ENCODE data around the gene DDA1. TPM values are rescaled to one million over a fixed set of nuclear protein-coding genes. Genes with fewer than 3 reads are reported as not detected.
"Not testable (repeated sequence)": the region's sequence is repeated elsewhere in the genome, so short reads cannot be mapped to it uniquely, and the experiment has no call there.

Gene DDA1
- polyA plus RNA-seq, 4 donors = 30.1 to 43.6 (median 36.5) TPM

DNA sequence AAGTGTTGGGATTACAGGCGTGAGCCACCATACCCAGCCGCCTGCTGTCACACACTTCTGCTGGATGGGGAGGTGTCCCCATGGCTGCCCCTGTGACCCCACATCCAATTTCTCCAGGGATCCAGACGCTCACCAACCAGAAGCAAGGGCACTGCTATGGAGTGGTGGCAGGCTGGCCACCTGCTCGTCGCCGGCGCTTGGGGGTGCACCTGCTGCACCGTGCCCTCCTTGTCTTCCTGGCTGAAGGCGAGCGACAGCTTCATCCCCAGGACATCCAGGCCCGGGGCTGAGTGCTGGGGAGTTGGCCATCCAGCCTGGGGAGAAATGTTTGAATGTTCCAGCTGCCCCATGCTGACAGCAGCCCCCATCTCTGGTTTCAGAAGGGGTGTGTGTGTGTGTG is 23.1 kb upstream of the DDA1 start:
- no peak for DNase-seq (ENCODE audit: low read depth in 4 of 4, low spot score in 3 of 4)

DNA sequence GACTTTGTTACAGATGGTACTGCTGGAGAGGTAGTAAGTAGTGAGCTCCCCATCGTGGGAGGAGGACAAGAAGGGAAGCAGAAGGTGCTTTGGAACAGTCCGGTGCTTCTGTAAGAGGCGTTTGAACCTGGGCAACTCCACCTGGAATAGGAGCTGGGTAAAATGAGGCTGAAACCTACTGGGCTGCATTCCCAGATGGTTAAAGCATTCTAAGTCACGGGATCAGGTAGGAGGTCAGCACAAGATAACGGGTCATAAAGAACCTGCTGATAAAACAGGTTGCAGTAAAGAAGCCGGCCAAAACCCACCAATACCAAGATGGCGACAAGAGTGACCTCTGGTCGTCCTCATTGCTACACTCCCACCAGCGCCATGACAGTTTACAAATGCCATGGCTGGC is 22.6 kb upstream of the DDA1 start:
- no peak for DNase-seq (ENCODE audit: low read depth in 4 of 4, low spot score in 3 of 4)

- no peak for DNase-seq (ENCODE audit: low read depth in 4 of 4, low spot score in 3 of 4)
Observed at GRCh38 chr19:17289489-17289888, 19.9 kb upstream of the DDA1 start.

GRCh38 chr19:17292301-17293074 is 16.9 kb upstream of the DDA1 start:
- DNase-seq (ENCODE audit: low read depth in 4 of 4, low spot score in 3 of 4) = peak in 1 of 4 donors; percentile 66

- no peak for DNase-seq (ENCODE audit: low read depth in 4 of 4, low spot score in 3 of 4)
Observed at GRCh38 chr19:17293605-17294004, 15.8 kb upstream of the DDA1 start.

DNA sequence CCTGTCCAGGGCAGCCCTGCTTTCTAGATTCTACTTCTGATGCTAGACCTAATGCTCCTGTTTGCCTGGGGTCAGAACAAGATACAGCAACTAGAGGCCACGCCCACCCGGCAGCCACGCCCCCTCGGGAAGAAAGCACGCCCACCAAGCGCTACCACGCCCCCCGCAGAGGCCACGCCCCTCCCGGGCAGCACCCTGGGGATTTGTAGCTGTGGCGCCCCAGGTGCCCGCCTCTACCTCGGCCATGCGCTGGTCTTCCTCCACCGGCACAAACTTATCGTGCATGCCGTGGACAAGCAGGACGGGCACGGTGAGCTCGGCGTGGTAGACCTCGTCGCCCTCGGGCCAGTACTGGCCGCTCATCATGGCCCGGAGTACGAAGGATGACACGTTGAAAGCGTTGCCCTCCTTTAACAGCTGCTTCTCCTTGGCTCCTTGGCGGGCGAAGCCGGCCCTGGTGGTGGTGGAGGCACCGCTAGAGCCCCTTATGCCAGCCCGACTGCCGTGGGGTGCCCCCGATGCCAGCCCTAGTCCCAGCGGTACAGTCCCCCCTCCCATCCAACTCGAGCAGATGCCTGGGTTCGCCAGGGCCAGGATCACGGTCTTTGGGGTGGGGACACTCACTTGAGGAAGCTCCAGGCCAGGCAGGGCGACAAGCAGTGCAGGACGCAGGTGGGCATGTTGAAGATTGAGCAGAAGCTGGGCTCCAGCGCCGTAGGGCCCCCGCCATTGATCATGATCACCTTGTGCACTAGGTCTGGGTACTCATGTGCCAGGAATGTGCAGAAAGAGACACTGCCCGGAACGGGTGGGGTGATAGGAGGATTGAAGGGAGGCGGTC is 15.1 kb upstream of the DDA1 start:
- DNase-seq (ENCODE audit: low read depth in 4 of 4, low spot score in 3 of 4) = no peak

DNA sequence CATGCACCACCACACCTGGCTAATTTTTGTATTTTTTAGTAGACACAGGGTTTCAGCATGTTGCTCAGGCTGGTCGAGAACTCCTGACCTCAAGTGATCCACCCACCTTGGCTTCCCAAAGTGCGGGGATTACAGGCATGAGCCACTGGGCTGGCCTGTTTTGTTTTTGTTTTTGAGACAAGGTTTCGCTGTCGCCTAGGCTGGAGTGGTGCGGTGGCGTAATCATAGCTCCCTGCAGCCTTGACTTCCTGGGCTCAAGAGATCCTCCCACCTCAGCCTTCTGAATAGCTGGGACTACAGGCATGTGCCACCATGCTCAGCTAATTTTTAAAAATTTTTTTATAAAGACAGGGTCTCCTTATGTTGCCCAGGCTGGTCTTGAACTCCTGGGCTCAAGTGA is 13.8 kb upstream of the DDA1 start:
- not testable (repeated sequence) for DNase-seq (ENCODE audit: low read depth in 4 of 4, low spot score in 3 of 4)

DNA sequence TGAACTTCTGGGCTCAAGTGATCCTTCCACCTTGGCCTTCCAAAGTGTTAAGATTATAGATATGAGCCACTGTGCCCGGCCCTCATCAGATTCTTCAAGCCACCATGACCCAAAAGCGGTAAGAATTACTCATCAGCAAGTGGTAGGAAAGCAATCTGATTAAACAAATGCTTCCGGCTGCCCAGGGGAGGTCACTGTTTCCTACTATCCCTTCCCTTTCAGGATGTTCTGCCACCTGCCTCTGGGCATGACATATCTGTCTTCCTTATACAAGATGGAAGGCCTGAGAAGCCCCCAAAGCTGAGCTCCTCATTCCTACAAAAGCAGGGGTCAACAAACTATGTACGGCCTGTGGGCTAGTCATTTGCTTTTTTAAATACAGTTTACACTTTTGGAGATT is 13.1 kb upstream of the DDA1 start:
- no peak for DNase-seq (ENCODE audit: low read depth in 4 of 4, low spot score in 3 of 4)

GRCh38 chr19:17296976-17297375 is 12.4 kb upstream of the DDA1 start:
- DNase-seq (ENCODE audit: low read depth in 4 of 4, low spot score in 3 of 4) = no peak

DNA sequence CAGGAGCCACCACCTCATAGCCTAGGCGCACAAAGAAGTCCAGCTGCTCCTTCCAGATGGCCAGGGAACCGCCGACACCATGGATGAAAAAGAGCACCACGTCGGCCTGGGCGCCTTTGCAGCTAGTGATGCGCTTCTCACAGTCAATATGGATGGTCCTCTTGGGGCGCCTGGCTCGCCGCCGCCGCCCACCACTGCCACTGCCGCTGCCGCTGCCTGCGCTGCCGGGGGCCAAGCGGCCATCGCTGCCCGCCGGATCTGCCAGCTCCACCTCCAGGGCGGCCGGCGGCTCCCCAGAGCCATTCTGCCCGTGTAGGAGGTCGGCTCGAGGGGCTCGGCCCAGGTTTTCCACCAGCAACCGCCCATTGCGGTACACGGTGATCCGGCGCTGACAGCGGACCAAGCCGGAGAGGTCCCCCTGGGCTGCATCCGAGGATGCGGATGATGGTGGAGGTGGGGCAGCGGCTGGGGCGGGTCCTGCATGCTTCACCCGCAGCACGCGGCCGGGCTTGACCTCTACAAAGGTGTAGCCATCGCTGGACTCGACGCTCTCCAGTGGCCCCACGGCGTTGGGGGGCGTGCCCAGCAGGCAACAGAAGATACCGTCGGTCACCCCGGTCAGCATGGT is 8.3 kb upstream of the DDA1 start:
- DNase-seq (ENCODE audit: low read depth in 4 of 4, low spot score in 3 of 4) = no peak

DNA sequence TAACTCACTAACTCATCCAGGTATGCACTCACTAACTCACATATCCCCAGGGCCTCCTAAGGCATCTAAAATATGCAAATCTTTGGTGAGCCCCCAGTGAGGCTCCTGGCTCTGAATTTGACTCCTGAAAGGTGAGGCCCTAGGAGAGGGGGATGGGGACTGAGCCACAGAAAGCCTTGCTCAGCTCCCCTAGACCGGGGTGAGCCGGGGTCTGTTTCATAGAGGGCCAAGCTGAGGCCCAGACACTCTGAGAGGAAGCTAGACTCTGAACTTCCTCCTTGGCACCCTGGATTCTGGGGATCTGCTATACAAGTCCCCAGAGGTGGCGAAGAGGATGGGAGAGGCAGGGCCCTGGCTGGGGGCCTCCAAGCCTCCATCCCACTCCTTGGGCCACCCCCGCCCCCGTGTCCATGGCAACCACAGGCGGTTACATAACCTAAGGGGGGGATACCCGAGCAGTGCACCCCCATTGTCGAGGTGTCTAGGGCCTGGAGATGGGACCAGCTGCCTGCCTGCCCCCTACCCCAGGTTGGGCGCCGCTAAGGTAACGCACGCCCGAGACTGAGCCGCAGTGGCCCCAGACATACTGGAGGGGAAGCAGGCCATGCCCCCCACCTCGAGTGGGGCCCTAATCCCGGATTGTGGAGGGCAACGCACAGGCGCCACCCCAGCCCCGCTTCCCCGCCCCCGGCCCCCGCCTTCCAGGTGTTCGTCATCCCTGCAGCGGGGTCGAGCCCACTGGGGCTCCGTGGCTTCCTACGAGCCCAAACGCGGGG is 6.8 kb upstream of the DDA1 start:
- no peak for DNase-seq (ENCODE audit: low read depth in 4 of 4, low spot score in 3 of 4)

DNA sequence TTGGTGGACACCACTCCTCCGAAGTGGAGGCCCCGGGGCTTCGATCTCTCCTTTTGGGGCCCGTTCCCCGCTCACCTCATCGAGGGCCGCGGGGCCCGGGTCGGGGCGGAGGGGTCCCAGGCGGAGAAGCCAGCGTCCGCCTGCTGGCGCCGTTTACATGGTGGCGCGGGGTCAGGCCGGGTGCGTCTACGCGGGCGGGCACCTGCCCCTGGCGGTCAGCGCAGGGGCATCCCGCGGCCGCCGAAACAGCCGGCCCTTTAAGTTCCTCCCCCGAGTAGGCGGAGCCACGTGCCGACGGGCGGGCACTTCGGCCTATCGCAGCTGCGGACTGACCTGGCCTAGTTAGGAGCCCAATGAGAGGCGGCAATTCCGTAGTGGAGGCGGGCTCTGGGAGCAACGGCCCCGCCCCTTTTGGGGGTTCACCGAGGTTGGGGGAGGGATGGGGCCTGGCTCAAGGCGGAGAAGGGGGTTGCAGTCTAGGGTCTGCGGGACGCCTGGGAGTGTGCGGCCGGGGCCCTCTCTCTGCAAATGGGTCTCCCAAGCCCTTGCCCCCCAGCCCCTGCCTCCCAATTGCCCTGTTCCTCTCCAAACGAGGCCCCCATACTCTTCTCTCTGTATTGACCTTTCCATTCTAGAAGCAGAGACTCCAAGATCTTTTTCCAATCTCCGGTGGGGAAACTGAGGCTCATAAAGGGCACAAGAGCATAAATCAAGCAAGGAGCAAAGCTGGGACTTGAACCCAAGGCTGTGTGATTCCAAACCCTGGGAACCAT is 6.0 kb upstream of the DDA1 start, which contains the start of gene ABHD8:
Gene ABHD8 (minus strand): TSS at position 259 of the 773 bp plus-strand sequence. CDS start 1,809 bp downstream, outside the sequence.
- peak; percentile 79 to 91 (median 90) for DNase-seq (ENCODE audit: low read depth in 4 of 4, low spot score in 3 of 4)

DNA sequence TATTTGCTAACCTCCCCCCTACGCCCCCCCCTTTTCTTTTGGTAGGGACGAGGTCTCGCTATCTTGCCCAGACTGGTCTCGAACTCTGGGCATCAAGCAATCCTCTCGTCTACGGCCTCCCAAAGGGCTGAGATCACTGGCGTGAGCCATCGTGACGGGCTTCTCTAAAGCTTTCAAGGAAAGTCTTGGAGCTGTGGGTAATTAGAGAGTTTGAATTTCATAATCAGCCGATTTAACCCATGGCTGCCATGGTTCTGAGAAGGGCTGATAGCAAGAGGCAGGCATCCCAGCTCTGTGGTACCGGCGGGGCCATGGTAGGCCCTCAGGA is 5.5 kb upstream of the DDA1 start:
- no peak for DNase-seq (ENCODE audit: low read depth in 4 of 4, low spot score in 3 of 4)

DNA sequence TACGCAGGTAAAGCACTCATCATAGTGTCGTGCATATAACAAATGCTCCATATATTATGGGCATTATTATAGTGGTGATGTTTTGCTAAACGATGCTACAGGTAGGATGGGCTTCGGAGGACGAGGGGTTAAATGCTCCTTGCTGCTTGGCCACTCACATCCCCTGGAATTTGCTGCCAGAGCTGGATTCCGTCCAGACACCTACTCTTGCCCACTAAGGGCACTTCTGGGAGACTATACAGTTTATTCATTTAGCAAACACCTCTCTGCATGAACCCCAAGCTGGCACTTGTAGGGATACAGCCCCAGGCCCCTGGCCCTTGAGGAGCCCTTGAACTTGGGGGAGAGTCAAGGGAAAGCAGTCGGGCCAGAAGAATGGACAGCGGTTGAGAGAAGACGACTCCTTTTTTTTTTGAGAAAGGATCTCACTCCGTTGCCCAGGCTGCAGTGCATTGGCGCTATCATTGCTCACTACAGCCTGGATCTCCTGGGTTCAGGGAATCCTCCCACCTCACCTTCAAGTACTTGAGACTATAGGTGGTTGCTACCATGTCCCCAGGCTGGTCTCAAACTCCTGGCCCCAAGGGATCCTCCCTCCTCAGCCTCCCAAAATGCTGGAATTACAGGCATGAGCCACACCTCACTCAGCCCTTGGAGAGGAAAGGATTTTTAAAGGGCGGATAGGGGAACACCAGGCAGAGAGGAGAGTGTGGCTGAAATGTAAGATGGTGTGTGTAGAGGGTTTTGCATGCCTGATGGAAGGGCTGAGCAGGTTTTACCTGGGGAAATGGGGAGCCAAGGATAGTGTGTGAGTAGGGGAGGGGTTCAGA is 4.8 kb upstream of the DDA1 start:
- no peak for DNase-seq (ENCODE audit: low read depth in 4 of 4, low spot score in 3 of 4)

GRCh38 chr19:17305216-17305516 is 4.2 kb upstream of the DDA1 start:
- no peak for DNase-seq (ENCODE audit: low read depth in 4 of 4, low spot score in 3 of 4)

DNA sequence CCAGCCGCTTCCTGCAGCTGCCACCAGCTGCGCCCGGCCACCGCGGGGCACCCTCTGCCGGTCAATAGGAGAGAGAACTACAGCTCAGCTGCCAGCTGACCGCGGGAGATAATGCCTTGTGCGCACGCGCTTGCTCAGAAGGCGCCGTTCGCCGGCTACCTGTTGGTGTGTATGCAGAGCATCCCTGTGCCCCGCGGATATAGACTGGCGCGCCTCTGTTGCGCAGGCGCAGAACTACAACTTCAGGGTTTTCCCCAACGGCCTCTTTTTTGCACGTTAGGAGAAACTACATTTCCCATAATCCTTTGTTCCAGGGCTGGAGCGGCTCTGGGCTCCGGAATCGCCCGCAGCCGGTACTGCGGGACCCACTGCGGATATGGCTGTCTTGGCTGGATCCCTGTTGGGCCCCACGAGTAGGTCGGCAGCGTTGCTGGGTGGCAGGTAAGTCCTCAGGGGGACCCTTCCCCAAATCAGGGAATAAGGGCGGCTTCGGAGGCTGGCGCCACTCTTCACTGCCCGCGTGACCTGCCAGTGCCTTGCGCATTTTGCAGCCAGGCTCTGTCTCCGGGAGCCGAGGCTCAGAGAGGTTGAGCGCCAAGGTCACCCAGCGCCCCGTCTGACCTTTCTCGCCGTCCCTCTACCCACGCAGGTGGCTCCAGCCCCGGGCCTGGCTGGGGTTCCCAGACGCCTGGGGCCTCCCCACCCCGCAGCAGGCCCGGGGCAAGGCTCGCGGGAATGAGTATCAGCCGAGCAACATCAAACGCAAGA is 3.7 kb upstream of the DDA1 start, which contains the start of gene MRPL34:
Gene MRPL34 (plus strand): TSS at position 356 of the 768 bp plus-strand sequence. CDS start 21 bp downstream, at position 377.
- peak; percentile 94 to 97 (median 95) for DNase-seq (ENCODE audit: low read depth in 4 of 4, low spot score in 3 of 4)

DNA sequence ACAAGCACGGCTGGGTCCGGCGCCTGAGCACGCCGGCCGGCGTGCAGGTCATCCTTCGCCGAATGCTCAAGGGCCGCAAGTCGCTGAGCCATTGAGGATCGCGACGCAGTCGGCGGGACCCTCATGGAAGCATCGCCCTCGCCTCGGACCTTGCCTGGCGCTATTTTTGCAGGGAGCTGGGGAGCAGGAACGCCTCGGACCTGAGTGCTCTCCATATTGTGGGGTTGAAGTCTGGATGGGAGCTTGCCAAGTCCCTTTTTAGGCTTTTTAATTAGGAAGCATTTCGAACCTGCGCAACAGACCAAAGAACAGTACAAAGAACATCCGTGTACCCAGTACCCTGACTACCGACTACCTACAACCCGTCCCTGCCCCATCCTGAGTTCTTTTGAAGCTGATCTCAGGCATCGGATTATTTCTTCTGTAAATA is 3.1 kb upstream of the DDA1 start:
- no peak for DNase-seq (ENCODE audit: low read depth in 4 of 4, low spot score in 3 of 4)

DNA sequence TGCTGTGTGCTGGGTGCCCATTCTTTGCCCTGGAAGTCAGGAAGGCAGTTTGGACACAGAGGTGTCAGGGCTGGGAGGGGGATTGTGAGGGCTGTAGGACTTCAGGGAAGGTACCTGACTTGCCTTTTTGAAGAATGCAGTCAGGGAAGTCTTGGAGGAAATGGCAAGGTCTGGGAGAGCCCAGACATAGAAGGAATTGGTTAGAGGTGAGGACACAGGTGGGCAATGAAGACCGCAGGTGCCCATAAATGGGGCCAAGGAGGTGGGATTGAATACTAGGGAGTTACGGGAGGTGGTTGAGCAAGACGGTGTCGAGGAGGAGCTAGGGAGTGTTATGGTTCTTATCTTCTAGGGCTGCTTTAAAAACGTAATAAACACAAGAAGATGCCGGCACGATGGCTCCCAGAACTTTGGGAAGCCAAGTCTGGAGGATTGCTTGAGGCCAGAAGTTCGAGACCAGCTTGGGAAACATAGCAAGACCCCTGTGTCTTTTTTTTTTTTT is 1.4 kb upstream of the DDA1 start:
- DNase-seq (ENCODE audit: low read depth in 4 of 4, low spot score in 3 of 4) = no peak

Data from left renal pelvis (tissue), 4 donors.